ENCODE measurements around the gene IRAG1.

IRAG1 gene

GRCh38 chr11:10663365-10663764, 30.2 kb downstream of the IRAG1 start:
- no peak for DNase-seq (ENCODE audit: extremely low read depth, insufficient read length)
- Histone ChIP-seq H3K36me3 (ENCODE audit: control insufficient read depth, insufficient read depth, low read length) (no peaks in the 10 kb centered on the region), H3K4me3 (replicated peaks; ENCODE audit: low read depth, low read length) (no peak overlapping the region), H3K27me3 (replicated peaks; ENCODE audit: control insufficient read depth, insufficient read depth, low read length) (no peaks in the 10 kb centered on the region)
- no peak for TF ChIP-seq CTCF (IDR thresholded peaks at IDR 0.05; ENCODE audit: insufficient read depth, low read length, poor library complexity, severe bottlenecking)

GRCh38 chr11:10660323-10660722, 33.2 kb downstream of the IRAG1 start:
- no peak for TF ChIP-seq CTCF (IDR thresholded peaks at IDR 0.05; ENCODE audit: insufficient read depth, low read length, poor library complexity, severe bottlenecking)
- Histone ChIP-seq H3K36me3 (ENCODE audit: control insufficient read depth, insufficient read depth, low read length) (no peaks in the 10 kb centered on the region), H3K4me3 (replicated peaks; ENCODE audit: low read depth, low read length) (no peak overlapping the region), H3K27me3 (replicated peaks; ENCODE audit: control insufficient read depth, insufficient read depth, low read length) (no peaks in the 10 kb centered on the region)
- DNase-seq (ENCODE audit: extremely low read depth, insufficient read length) = no peak

- H3K27me3 ChIP-seq (replicated peaks; ENCODE audit: control insufficient read depth, insufficient read depth, low read length) = no peaks in the 10 kb centered on the region
- no peaks in the 10 kb centered on the region for H3K36me3 ChIP-seq (ENCODE audit: control insufficient read depth, insufficient read depth, low read length)
- no peak for TF ChIP-seq CTCF (IDR thresholded peaks at IDR 0.05; ENCODE audit: insufficient read depth, low read length, poor library complexity, severe bottlenecking)
These were observed 34.0 kb downstream of the IRAG1 start for GRCh38 chr11:10659339-10660216.

GRCh38 chr11:10658621-10659338, 34.8 kb downstream of the IRAG1 start:
- no peaks in the 10 kb centered on the region for H3K36me3 ChIP-seq (ENCODE audit: control insufficient read depth, insufficient read depth, low read length)
- no peak for DNase-seq (ENCODE audit: extremely low read depth, insufficient read length)
- no peak overlapping the region for H3K4me3 ChIP-seq (replicated peaks; ENCODE audit: low read depth, low read length)
- H3K27me3 ChIP-seq (replicated peaks; ENCODE audit: control insufficient read depth, insufficient read depth, low read length) = no peaks in the 10 kb centered on the region
- TF ChIP-seq CTCF (IDR thresholded peaks at IDR 0.05; ENCODE audit: insufficient read depth, low read length, poor library complexity, severe bottlenecking) = no peak

More at GRCh38 chr11:10659339-10660216, 34.0 kb downstream of the IRAG1 start:
- H3K4me3 ChIP-seq (replicated peaks; ENCODE audit: low read depth, low read length) = no peak overlapping the region
- no peak for DNase-seq (ENCODE audit: extremely low read depth, insufficient read length)

- H3K27me3 ChIP-seq (replicated peaks; ENCODE audit: control insufficient read depth, insufficient read depth, low read length) = no peaks in the 10 kb centered on the region
- H3K4me3 ChIP-seq (replicated peaks; ENCODE audit: low read depth, low read length) = no peak overlapping the region
- no peak for TF ChIP-seq CTCF (IDR thresholded peaks at IDR 0.05; ENCODE audit: insufficient read depth, low read length, poor library complexity, severe bottlenecking)
- peak; percentile 64 for DNase-seq (ENCODE audit: extremely low read depth, insufficient read length)
- H3K36me3 ChIP-seq (ENCODE audit: control insufficient read depth, insufficient read depth, low read length) = no peaks in the 10 kb centered on the region
These were observed 36.0 kb downstream of the IRAG1 start for GRCh38 chr11:10657308-10658271.
